Gastroesophageal sphincter (tissue), 3 donors: ENCODE data around the gene WBP4.

Experiments
- CTCF ChIP-seq, 4 experiments: fragments of 200-600 bp in 2 of 4; fragments of 450-650 bp in 2 of 4; sonication (generic) in 1 of 4; IDR thresholded peaks; one replicate each; pipeline ENCODE4 v1.5.1; 2017 to 2019; ENCODE audit warnings: antibody characterized with exemption in 4 of 4, mild to moderate bottlenecking in 2 of 4, moderate library complexity in 2 of 4
- EP300 ChIP-seq: sonication (generic); formaldehyde crosslinking; IDR thresholded peaks from one replicate; pipeline ENCODE4 v1.6.1; 2017; ENCODE audit warnings: antibody characterized with exemption, mild to moderate bottlenecking
- POLR2A ChIP-seq, 2 donors: fragments of 450-650 bp; IDR thresholded peaks; one replicate each; pipeline ENCODE4 v1.6.1; 2017; ENCODE audit warnings: antibody characterized with exemption in 2 of 2, mild to moderate bottlenecking in 2 of 2, moderate library complexity in 1 of 2

GRCh38 chr13:41117869-41118268, 56.6 kb downstream of the WBP4 start:
- TF ChIP-seq CTCF (IDR thresholded peaks at IDR 0.05): no peak
- no peak for TF ChIP-seq EP300
- no peak for TF ChIP-seq POLR2A (IDR thresholded peaks at IDR 0.05)
